ENCODE data around the gene FAR1.

FAR1 gene

GRCh38 chr11:13669544-13670488, 1.3 kb downstream of the FAR1 start:
- no peak for DNase-seq (ENCODE audit: low spot score)

GRCh38 chr11:13672576-13673210, 4.2 kb downstream of the FAR1 start:
- no peak for DNase-seq (ENCODE audit: low spot score)

GRCh38 chr11:13674799-13675509, 6.5 kb downstream of the FAR1 start:
- no peak for DNase-seq (ENCODE audit: low spot score)

- DNase-seq (ENCODE audit: low spot score), result no peak
Observed at GRCh38 chr11:13676576-13676975, 8.1 kb downstream of the FAR1 start.

DNA sequence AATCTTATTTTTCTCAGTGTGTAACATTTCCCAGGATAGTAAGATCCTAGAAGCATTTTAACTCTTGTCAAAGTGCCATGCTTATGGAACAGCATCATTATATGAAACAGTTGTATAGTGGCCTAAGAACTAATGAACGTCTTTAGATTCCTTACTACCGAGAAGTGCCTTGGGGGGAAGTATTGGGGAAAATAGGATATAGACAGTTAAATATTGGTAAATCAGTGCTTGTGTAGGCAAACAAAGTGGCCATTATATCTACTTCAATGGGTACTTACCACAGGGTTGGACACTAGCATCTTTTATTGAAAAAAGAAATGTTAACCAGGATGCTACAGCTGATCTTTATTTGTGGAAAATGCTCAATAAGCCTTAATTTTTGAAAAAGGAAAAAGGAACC, 11.3 kb downstream of the FAR1 start:
- DNase-seq (ENCODE audit: low spot score), result no peak

DNA sequence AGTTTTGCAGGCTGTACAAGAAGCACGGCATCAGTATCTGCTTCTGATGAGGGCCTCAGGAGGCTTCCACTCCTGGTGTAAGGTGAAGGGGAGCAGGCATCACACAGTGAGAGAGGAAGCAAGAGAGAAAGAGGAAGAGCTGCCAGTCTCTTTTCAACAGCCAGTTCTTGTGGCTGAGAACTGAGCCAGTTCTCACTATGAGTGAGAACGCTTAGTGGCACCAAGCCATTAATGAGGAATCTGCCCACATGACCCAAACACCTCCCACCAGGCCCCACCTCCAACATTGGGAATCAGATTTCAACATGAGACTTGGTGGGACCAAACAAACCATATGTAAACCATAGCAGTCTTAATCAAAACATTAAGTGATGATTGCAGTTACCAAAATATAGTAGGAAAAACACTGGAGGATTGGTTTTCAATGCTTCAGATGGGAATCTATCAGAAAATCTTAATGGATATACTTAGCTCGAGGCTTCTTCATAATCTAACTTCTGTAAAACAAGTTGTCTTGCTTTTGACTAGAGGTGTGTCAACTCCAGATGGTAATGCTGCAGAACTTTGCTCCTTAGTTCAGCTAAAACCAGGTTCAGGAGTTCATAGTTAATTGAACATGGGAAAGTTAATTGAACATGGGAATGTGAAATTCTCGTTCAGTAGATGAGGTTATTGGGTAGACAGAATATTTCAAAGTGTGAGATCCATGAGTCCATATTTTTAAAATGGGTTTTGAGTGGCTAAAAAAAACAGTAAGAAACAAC, 12.2 kb downstream of the FAR1 start:
- DNase-seq (ENCODE audit: low spot score), result no peak

- DNase-seq (ENCODE audit: low spot score), result no peak
Observed at GRCh38 chr11:13681446-13681845, 13.0 kb downstream of the FAR1 start.

GRCh38 chr11:13682212-13682611, 13.7 kb downstream of the FAR1 start:
- DNase-seq (ENCODE audit: low spot score), result no peak

DNA sequence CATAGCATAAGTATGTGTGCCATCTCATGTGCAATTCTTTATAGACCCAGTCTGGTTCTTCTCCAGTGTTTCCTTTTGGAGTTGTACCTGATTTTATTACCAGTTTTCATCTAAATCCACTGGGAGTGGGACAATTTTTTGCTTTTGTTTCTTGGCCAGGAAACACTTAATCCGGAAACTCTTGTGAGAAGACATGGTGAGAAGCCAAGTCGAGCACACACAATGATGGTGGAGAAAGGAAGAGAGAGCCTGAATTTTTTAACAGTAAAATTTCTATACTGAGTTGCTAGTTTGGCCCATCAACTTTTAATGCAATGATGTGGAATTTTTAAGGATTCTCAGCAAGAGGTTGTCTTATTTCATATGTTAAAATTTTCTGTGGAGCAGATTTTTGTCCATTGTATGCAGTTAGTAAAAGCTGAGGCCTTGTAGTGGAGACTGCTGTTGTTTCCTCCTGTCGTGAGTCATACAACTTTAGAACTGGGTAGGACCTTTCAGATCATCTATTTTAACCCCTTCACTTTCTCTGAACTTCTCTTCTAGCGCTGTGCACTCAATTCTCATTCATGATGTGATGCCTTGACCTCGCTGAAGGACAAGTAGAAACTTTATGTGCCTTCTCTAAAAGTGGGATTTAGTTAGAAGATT, 17.1 kb downstream of the FAR1 start:
- no peak for DNase-seq (ENCODE audit: low spot score)

- DNase-seq (ENCODE audit: low spot score), result no peak
Observed at GRCh38 chr11:13686776-13687175, 18.3 kb downstream of the FAR1 start.

DNA sequence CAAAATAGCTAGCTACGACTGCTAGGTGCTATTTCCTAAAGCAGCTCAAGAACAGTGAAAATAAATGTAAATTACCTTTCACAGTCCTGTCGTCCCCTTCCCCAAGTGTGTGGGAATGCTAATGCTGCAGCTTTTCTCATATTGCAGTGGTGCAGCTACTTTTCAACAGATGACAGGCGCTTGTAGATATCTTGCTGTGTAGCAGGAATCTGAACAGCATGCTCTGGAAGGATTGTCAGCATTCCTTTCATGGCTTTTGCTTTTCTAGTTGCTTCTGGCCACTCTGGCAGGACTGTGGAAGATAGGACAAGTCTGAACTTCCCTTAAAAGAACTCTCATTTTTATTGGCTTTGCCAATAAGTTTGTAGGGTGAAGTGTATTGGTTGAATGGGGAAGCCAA, 18.8 kb downstream of the FAR1 start:
- DNase-seq (ENCODE audit: low spot score), result no peak

GRCh38 chr11:13691286-13691899, 22.9 kb downstream of the FAR1 start:
- no peak for DNase-seq (ENCODE audit: low spot score)

DNA sequence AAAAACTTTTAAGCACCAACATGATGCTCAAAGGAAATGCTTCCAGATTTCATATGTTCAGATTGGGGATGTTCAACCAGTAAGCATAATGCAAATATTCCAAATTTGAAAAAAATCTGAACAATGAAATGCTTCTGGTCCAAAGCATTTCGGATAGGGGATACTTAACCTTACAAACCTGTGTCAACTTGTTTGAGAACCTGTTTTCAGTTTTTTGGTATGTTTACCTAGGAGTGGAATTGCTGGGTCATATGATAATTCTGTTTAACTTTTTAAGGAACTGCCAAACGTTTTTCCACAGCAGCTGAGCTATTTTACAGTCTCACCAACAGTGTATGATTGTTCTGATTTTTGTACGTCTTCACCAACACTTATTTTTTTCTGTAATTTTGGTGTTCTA, 23.7 kb downstream of the FAR1 start:
- DNase-seq (ENCODE audit: low spot score), result no peak

DNA sequence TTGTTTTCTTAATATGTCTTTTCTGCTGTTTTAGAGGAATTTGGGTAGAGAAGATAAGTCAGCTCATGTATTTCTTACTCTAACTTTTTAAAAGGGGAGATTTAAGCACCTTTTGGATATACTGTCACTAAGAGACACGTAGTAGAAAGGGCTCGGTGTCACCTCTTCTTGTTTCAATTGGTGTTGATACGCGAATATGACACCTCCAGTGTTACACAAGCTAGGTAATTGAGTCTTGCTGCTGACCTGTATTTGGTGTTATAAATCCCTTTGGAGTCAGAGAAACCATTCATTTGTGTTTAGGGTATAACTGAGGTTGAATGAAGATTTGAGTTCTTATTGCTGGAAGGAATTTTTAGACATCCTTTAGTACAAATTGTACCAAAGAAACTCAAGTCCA, 25.6 kb downstream of the FAR1 start:
- no peak for DNase-seq (ENCODE audit: low spot score)

DNA sequence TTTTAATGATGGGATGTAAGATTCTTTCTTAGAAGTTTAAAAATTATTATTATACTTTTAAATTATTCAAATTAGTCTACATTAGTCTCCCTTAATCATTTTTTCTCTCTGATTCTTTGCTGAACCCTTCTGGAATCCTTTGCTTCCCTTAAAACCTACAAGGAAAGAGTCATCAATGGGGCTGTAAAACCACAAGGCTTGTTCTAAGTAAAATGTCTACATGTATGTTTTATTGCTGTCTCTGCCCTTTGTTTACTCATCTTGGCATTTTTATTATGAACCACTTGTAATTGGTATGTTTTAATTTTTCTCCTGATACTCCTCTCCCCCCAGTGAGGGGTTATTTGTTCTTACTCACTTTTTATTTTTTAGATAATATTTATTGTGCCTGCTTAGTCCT, 27.4 kb downstream of the FAR1 start:
- no peak for DNase-seq (ENCODE audit: low spot score)

GRCh38 chr11:13697710-13698109, 29.2 kb downstream of the FAR1 start:
- no peak for DNase-seq (ENCODE audit: low spot score)

- DNase-seq (ENCODE audit: low spot score), result no peak
Observed at GRCh38 chr11:13698132-13698531, 29.7 kb downstream of the FAR1 start.

- DNase-seq (ENCODE audit: low spot score), result no peak
Observed at GRCh38 chr11:13699041-13699440, 30.6 kb downstream of the FAR1 start.

- no peak for DNase-seq (ENCODE audit: low spot score)
Observed at GRCh38 chr11:13699870-13700269, 31.4 kb downstream of the FAR1 start.

- no peak for DNase-seq (ENCODE audit: low spot score)
Observed at GRCh38 chr11:13701506-13701905, 33.0 kb downstream of the FAR1 start.

DNA sequence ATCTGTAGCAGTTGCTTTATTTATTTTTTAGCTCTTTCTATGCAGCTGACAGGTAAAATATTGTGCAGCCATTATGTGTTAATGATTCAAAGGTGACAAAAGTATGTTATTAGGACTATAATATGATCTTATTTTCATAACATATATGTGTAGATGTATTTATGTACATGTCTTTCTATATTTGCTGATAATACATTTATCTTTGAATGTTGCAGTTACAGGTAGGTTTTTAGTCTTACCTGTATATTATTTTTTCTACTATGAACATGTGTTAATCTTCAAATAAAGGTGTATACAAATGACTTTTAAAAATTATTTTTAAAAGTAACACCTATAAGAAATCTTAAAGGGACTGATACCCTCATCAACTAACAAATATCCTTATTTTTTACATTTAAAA, 33.6 kb downstream of the FAR1 start:
- no peak for DNase-seq (ENCODE audit: low spot score)
